Measurements from ENCODE around the gene PCDH10. TPM values are rescaled to one million over a fixed set of nuclear protein-coding genes. Genes with fewer than 3 reads are reported as not detected.

PCDH10 gene
- total and polyA plus RNA-seq, 2 of the 8 experiments (the other 6 are each of a cell fraction or from before 2014, with no cell fraction given), result 2.2 to 10.0 TPM

- TF ChIP-seq, protein P1, sequence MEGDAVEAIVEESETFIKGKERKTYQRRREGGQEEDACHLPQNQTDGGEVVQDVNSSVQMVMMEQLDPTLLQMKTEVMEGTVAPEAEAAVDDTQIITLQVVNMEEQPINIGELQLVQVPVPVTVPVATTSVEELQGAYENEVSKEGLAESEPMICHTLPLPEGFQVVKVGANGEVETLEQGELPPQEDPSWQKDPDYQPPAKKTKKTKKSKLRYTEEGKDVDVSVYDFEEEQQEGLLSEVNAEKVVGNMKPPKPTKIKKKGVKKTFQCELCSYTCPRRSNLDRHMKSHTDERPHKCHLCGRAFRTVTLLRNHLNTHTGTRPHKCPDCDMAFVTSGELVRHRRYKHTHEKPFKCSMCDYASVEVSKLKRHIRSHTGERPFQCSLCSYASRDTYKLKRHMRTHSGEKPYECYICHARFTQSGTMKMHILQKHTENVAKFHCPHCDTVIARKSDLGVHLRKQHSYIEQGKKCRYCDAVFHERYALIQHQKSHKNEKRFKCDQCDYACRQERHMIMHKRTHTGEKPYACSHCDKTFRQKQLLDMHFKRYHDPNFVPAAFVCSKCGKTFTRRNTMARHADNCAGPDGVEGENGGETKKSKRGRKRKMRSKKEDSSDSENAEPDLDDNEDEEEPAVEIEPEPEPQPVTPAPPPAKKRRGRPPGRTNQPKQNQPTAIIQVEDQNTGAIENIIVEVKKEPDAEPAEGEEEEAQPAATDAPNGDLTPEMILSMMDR (IDR thresholded peaks at IDR 0.05; ENCODE audit: control extremely low read depth in 1 of 3, insufficient read depth in 1 of 3, low read depth in 1 of 3, low read length in 3 of 3), result peak in 1 of 3 experiments; percentile 23; a peak in 1 of 4 replicates
- no peak for TF ChIP-seq ATF2 (IDR thresholded peaks at IDR 0.05; ENCODE audit: low read length)
- peak; percentile 36 to 42; a peak in 3 of 4 replicates for TF ChIP-seq RAD21 (IDR thresholded peaks at IDR 0.05 in 1 of 2, conservative IDR thresholded peaks at IDR 0.05 in 1 of 2; ENCODE audit: low read depth in 2 of 2, low read length in 2 of 2)
- TF ChIP-seq SUZ12 (IDR thresholded peaks at IDR 0.05; ENCODE audit: low read length), result no peak
- no peak for TF ChIP-seq SIN3A (conservative IDR thresholded peaks at IDR 0.05 in 1 of 2, IDR thresholded peaks at IDR 0.05 in 1 of 2; ENCODE audit: low read depth in 1 of 2, low read length in 2 of 2)
- no peak for TF ChIP-seq JUND (IDR thresholded peaks at IDR 0.05; ENCODE audit: low read length)
- H3K4me3 ChIP-seq (ENCODE audit: extremely low read depth in 1 of 4, insufficient read depth in 2 of 4, low read depth in 3 of 4, low read length in 4 of 4), result no peak overlapping the region
- H3K9me3 ChIP-seq (ENCODE audit: insufficient read depth in 2 of 2, low read depth in 1 of 2, low read length in 1 of 2), result peaks cover 0 to 5% of the 10 kb centered on the region in 2 experiments; a peak in 1 of 4 replicates
- CTCF ChIA-PET (ENCODE audit: partially characterized antibody), result interaction anchor here (1.2 kb wide), 1 partner anchor 25 kb away, joined by 4 read pairs; no protein-coding TSS in a partner anchor
- no peak overlapping the region for H4K5ac ChIP-seq (ENCODE audit: insufficient read length, low read depth, low read length)
- no peak overlapping the region for H3K4me2 ChIP-seq (ENCODE audit: insufficient read depth in 1 of 2, low read depth in 2 of 2, low read length in 2 of 2)
- no peak overlapping the region for H2AK5ac ChIP-seq (ENCODE audit: low read depth, low read length)
- H3K23ac ChIP-seq (ENCODE audit: insufficient read length), result no peak overlapping the region
- no peaks in the 10 kb centered on the region for H3K23me2 ChIP-seq (ENCODE audit: low read depth, low read length)
- H4K20me1 ChIP-seq (replicated peaks in 1 of 2; ENCODE audit: control insufficient read depth in 1 of 2, insufficient read depth in 2 of 2, low read length in 2 of 2), result no peaks in the 10 kb centered on the region
- H3K27ac ChIP-seq (ENCODE audit: low read depth, low read length), result no peak overlapping the region
- 0 out of 2 replicates have a peak overlapping the region, but pooled peaks have one; percentile 18 for H2AFZ ChIP-seq (ENCODE audit: low read length)
- no peaks in the 10 kb centered on the region for H3K27me3 ChIP-seq (replicated peaks in 1 of 4; ENCODE audit: control insufficient read depth in 3 of 4, extremely low read depth in 1 of 4, insufficient read depth in 3 of 4, low read length in 3 of 4)
- H4K91ac ChIP-seq (replicated peaks; ENCODE audit: insufficient read length, low read length), result no peak overlapping the region
- H3K4me1 ChIP-seq (replicated peaks in 1 of 4; ENCODE audit: control insufficient read depth in 3 of 4, insufficient read depth in 4 of 4, low read length in 3 of 4), result peaks cover 0 to 5% (median 0%) of the 10 kb centered on the region in 4 experiments; a peak in 1 of 7 replicates
- no peaks in the 10 kb centered on the region for H3K79me1 ChIP-seq (ENCODE audit: low read depth, low read length)
- H2BK120ac ChIP-seq (replicated peaks; ENCODE audit: low read depth, low read length), result no peak overlapping the region
- no peak overlapping the region for H2BK5ac ChIP-seq (ENCODE audit: low read depth, low read length)
- H3K4ac ChIP-seq (replicated peaks; ENCODE audit: insufficient read length, low read depth, low read length), result no peak overlapping the region
- H4K8ac ChIP-seq (ENCODE audit: extremely low read depth, insufficient read depth, low read length), result no peak overlapping the region
- no peak for FAIRE-seq
- H3K18ac ChIP-seq (ENCODE audit: extremely low read depth, low read length), result no peak overlapping the region
- no peaks in the 10 kb centered on the region for H3K79me2 ChIP-seq (ENCODE audit: control insufficient read depth in 1 of 2, insufficient read depth in 2 of 2, low read length in 2 of 2)
- POLR2A ChIA-PET (ENCODE audit: partially characterized antibody), result no interaction called here
- H3K56ac ChIP-seq (replicated peaks; ENCODE audit: insufficient read length, low read depth, low read length), result no peak overlapping the region
- H2BK20ac ChIP-seq (ENCODE audit: low read length), result no peak overlapping the region
- H2BK12ac ChIP-seq (ENCODE audit: low read depth, low read length), result no peak overlapping the region
- no peak overlapping the region for H3K9ac ChIP-seq (replicated peaks in 1 of 4; ENCODE audit: extremely low read depth in 1 of 4, low read depth in 3 of 4, low read length in 3 of 4)
- no peaks in the 10 kb centered on the region for H3K36me3 ChIP-seq (ENCODE audit: control insufficient read depth in 2 of 4, insufficient read depth in 4 of 4, low read length in 3 of 4)
- DNase-seq (ENCODE audit: low read depth in 1 of 2, low spot score in 2 of 2), result no peak
- 86% methylated on average over 4 of the region's 4 CpGs; no CpG with 5 or more reads in 1 of the 2 experiments for WGBS, 2 experiments (ENCODE audit: extremely low coverage in 1 of 2, insufficient coverage in 1 of 2, insufficient read length in 1 of 2, insufficient replicate concordance in 2 of 2, low coverage in 1 of 2, low lambda C conversion rate in 2 of 2, missing lambda C conversion rate in 1 of 2)
- no peak overlapping the region for H2BK15ac ChIP-seq (ENCODE audit: low read length)
- H3K14ac ChIP-seq (ENCODE audit: insufficient read length), result no peak overlapping the region
These were observed 46.3 kb upstream of the PCDH10 start for GRCh38 chr4:133102612-133103409.

Data from H1 (cell line).